Right lobe of liver (tissue), 4 donors: ENCODE results near the gene CDKN3.

Source experiments
- POLR2A ChIP-seq: fragments of 450-650 bp; IDR thresholded peaks from one replicate; pipeline ENCODE4 v1.6.1; 2017; ENCODE audit warnings: antibody characterized with exemption, mild to moderate bottlenecking
- TF ChIP-seq, protein P1 (sequence below), 4 donors: fragments of 200-600 bp in 3 of 4; fragments of 450-650 bp in 1 of 4; IDR thresholded peaks; one replicate each; pipeline versions ENCODE4 v1.5.1 to v1.8.0; 2016 to 2022; ENCODE audit warnings: antibody characterized with exemption in 4 of 4, mild to moderate bottlenecking in 2 of 4
- donor health status: DM: no; HTN: no; CAD: no.
- donor health status: DM: no; HTN: no; CAD: no.
- donor health status: DM: no; HTN: yes; CAD: no.

DNA sequence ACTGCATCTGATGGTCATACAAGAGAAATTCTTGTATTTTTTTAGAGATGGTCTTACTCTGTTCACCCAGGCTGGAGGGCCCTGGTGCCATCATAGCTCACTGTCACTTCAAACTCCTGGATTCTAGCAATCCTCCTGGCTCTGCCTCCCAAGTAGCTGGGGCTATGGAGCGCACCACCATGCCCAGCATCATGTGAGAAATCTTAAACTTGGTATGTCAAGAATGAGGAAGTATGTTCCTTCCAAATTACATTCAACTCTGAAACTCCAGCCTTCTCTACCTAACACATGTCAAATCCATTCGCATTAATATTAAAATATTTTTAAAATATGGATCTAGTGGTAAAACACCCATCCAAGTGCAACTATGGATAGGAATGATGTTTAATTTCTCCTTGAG is 27.5 kb upstream of the CDKN3 start:
- no peak for TF ChIP-seq POLR2A
- TF ChIP-seq, protein P1, sequence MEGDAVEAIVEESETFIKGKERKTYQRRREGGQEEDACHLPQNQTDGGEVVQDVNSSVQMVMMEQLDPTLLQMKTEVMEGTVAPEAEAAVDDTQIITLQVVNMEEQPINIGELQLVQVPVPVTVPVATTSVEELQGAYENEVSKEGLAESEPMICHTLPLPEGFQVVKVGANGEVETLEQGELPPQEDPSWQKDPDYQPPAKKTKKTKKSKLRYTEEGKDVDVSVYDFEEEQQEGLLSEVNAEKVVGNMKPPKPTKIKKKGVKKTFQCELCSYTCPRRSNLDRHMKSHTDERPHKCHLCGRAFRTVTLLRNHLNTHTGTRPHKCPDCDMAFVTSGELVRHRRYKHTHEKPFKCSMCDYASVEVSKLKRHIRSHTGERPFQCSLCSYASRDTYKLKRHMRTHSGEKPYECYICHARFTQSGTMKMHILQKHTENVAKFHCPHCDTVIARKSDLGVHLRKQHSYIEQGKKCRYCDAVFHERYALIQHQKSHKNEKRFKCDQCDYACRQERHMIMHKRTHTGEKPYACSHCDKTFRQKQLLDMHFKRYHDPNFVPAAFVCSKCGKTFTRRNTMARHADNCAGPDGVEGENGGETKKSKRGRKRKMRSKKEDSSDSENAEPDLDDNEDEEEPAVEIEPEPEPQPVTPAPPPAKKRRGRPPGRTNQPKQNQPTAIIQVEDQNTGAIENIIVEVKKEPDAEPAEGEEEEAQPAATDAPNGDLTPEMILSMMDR (IDR thresholded peaks at IDR 0.05) = no peak
